Stimulated activated CD8-positive, alpha-beta memory T cell treated with anti-CD3 and anti-CD28 coated beads, Interleukin-7, amount 100 ng/mL, for 4 hours (primary cell): ENCODE results near the gene KRTAP10-12.
"Not testable (repeated sequence)": the region's sequence is repeated elsewhere in the genome, so short reads cannot be mapped to it uniquely, and the experiment has no call there.

Experiments used
- DNase-seq, 2 donors: peaks; one replicate each; pipeline ENCODE4 v3.0.0-alpha.2; 2020; ENCODE audit warnings: low read depth in 2 of 2

Gene KRTAP10-12

DNA sequence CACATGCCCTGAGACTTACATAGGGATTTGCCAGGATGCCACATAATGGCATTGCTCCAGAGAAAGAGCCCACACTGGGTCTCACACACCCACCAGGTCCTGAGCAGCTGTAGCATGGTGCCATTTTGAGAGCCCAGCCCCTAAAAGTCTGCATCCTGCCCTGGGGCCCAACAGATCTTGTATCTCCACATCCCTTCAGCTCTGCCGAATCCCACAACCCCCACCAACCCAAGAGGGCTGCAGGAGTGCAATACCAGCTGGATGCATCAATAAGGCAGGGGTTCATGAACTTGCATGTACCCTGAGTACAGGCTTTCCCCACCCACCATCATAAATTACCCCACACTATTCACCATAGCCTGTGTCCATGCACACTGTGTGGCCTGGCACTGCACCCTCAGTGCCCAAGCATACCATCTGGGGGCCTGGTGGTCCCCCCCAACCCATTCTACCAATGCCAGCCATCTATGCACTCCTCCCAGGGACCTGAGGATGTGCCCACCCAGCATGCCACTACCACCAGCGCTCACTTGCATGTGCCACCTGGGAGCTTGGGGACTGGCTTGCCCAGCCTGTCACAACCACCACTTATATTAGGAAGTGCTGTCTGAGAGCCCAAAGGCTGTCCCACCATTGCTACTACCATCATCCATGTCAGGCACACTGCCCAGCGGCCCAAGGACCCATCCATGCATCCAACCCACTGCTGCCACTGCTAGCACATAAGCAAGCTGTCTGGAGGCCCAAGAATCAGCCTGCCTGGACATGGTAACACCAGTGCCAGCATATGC is 26.1 kb upstream of the KRTAP10-12 start:
- no peak for DNase-seq

DNA sequence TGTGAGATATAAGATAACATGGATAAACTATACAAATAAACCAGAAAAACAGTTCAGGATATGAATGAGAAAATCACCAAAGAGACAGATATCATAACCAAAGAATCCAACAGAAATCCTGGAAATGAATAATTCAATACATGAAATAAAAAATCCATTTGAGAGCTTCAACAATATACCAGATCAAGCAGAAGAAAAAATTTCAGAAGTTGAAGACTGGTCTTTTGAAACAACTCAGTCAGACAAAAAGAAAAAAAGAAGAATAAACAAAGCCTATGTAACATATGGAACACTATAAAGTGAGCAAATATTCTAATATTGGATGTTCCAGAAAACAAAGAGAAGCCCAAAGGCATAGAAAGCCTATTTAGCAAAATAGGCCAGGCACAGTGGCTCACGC is 25.1 kb upstream of the KRTAP10-12 start:
- DNase-seq: no peak

DNA sequence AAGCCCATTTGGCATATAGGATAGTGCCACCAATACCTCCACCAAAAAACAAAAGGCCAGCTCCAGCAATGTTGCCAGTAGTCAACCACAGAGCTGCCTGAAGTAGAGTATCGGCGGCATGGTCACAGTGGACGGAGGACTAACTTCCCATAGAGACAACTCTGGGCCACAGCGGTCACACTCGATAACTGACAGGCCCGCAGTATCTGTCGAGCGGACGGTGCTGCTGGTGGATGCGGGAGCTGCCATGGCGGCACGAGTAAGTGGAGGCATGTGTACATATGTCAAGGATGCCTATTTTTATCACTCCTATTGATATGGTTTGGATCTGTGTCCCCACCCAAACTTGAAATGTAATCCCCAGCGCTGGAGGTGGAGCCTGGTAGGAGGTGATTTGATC is 19.1 kb upstream of the KRTAP10-12 start:
- no peak for DNase-seq

DNA sequence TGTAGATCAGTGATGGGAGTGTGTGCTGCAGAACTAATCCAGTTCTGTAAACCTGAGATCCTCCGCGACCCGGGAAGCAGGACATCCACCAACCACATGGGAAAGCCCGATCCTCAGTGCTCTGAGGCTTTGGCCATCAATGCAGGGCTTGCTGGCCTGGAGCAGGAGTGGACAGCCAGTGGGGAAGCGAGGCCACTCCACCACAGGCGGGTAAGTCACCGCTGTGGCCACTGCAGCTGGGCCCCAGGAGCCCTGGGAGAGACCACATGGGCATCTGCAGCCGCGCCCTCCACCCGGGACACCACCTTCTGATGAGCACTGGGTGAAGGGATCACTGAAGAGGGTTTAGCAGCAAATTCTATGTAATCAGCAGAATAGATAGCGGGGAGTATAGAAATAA is 15.8 kb upstream of the KRTAP10-12 start:
- no peak for DNase-seq

DNA sequence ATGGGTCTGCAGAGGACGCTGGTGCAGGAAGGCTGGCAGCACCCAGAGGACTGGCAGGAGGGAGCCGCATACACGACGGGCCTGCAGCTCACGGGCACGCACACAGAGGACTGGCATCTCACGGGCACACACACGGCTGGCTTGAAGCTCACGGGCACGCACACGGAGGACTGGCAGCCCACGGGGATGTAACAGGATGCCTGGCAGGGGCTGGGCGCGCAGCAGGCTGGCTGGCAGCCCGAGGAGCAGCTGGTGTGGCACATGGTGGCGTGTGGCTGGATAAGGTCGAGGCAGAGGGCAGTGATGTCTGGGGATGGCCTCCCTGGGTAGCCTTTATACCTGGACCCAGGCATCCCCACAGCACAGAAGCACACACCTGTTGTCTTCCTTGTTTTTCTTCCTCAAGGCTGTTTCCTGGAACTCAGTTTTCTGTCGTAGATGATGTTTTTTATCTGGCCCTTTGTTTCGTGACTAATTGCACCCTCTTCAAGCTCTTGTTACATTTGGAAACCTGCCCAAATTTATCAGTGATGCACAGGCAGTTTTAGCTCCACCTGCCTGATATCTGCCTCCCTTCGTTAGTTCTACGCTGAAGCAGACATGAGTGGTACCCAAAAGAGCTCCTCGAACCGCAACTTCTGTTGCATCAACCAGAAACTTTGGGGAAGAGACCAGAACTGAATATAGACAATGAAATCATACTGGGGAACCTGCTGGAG is 15.0 kb upstream of the KRTAP10-12 start, which contains the start of gene KRTAP12-1:
KRTAP12-1 (minus strand) TSS at position 303 of the 719 bp plus-strand sequence; CDS start at position 263, 40 bp downstream.
- no peak for DNase-seq

DNA sequence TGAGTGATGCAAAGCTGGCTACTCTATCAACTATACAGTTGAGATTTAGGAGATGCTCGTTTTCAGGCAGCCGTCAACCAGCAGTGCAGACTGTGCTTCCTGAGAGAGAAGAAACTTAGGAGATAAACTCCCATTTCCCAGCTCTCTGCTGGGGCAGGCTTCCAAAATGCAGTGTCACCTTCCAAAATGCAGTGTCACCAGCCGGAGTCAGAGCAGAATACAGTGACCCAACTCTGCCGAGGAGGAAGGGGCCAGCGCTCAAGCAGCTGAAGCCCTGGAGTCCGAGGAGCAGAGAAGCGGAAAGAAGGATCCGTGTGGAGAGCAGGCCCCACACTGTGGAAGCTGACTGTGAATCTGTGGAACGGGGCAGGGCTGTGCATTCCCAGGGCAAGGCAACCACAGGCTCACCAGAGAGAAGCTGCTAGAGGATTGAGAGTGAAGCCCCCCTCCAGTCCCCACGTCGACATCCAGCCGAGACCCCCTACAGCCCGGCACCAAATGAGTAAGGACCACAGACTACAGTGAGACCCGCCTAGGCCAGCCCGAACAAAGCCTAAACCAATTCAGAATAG is 14.3 kb upstream of the KRTAP10-12 start:
- no peak for DNase-seq

DNA sequence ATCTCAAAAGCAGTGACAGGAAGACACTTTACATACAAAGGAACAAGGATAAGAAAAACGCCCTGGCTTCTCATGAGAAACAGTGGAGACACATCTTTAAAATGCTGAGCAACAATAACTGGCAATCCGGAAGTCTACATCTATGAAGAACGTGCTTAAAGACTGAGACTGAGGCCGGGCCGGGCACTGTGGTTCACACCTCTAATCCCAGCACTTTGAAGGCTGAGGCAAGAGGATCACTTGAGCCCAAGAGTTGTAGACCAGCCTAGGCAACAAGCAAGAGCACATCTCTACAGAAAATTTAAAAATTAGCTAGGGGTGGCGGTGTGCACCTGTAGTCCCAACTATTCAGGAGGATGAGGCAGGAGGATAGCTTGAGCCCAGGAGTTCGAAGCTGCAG is 12.9 kb upstream of the KRTAP10-12 start:
- DNase-seq: no peak

DNA sequence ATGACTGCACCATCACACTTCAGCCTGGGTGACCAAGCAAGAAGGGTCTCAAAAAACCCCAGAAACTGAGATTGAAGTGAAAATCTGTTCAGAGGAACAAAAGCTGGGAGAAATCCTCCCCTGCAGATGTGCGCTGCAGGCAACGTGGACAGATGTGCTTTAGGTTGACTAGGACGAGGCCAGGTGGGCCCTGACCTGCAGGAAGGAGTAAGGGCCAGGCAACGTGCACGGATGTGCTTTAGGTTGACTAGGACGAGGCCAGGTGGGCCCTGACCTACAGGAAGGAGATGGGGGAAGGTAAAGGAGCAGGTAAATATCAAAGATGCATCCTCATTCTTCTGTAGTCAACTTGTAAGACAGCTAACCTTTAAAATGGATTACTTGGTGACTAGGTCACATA is 12.5 kb upstream of the KRTAP10-12 start:
- DNase-seq: no peak

DNA sequence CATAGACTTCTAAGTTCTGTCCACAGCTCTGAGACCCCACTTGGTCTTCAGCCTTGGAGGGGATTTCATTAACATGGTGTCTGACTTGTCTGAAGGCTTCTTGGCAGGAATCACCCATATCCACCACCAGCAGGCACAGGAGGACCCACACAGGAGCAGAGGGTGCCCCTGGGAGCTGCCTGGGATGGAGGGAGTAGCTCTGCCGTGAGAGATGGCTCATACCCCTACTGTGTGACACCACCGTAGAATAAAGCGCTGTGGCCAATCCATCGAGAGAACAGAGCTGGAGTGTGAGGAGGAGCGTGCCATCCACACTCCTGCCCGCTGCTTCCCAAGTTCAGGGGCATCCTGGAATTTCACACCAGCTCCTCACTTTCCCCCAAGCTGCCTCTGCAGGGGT is 11.9 kb upstream of the KRTAP10-12 start:
- DNase-seq: not testable (repeated sequence)

DNA sequence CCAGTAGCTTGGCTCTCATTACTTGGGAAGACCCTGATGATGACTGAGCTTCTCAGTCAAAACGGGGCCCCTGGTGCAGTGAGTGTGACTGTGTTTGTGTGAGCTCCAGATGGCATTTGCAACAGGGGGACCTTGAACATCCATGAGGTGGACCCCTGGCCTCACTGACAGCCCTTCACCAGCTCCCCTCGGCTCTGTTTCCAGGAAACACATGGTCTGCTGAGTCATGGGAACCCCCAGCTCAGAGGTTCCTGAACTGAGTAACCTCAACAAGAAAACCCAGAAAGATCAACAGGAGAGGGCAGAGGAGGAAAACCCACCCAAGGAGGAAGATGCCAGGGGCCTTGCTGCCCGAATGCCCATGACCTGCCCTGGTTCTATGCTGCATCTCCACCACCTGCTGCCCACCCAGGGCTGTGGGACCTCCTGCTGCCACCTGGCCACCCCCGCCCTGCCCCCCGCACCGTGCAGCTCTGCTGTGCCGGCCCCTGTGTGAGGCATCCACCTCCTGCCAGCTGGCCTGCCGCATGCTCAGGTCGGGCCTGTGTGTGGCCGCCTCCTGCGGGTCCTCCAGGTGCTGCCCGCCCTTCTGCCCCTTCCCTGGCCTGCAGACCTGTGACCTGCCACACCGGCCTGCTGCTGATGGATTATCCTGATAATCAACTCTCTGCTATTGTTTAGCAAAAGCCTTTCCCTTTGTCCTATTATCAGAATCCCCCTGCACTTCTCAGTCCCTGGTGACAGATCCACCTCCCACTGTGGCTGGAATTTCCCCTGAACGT is 10.8 kb upstream of the KRTAP10-12 start:
- no peak for DNase-seq

DNA sequence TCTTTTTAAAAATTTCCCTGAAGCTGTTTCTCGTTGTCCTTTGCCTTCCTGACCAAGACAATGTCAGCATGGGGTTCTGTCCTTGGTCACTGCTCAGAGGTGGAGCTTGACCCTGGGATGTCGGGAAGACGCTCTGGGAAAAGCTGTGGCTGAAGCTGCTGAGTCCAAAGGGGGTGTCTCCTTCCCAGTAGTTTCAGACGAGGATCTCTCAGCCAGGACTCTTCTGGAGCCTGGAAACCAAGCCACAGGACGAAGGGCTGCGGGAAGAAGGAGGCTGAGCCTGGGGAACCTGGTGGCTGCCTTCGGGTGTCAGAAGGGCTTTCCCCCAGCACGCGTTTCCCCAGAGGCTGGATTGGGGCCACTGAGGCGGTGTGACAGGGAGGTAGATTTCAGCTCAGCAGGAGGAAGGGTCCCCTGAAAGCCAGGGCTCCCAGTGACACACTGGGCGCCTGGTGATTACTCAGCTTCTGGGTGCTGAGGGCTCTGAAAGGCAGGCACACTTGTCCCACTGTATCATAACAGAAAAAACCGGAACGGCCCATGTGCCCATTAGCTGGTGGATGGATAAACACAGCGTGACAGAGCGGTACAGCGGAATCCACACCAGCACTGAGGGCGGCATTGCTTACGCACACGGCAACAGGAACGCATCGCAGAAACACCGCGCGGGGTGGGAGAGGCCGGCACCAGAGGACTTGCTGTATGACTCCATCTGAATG is 10.0 kb upstream of the KRTAP10-12 start:
- DNase-seq: no peak

DNA sequence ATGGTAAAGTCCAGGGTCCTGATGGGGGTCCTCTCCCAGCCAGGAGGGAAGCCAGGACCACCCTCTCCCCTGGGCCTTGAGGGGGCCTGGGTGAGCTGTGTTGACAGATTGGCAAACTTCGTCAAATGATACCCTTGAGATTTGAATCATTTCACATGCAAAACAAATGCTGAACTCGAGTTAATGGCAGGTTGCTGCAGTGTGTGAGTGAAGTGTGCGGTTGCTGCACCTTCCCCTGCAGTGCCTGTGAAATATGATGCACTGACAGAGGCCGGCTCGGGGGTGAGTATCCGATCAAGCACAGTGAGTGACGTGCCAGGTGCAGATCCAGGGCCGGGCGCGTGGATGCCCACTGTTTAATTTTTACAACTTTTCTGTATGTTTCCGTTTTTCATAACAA is 9.3 kb upstream of the KRTAP10-12 start:
- DNase-seq: no peak

DNA sequence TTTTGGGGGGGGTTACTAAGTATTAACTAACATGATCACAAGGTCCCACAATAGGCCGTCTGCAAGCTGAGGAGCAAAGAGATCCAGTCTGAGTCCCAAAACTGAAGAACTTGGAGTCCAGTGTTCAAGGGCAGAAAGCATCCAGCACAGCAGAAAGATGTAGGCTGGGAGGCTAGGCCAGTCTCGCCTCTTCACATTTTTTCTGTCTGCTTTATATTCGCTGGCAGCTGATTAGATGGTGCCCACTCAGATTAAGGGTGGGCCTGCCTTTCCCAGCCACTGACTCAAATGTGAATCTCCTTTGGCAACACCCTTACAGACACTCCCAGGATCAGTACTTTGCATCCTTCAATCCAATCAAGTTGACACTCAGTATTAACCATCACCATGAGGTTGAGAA is 7.2 kb upstream of the KRTAP10-12 start:
- DNase-seq: not testable (repeated sequence)

DNA sequence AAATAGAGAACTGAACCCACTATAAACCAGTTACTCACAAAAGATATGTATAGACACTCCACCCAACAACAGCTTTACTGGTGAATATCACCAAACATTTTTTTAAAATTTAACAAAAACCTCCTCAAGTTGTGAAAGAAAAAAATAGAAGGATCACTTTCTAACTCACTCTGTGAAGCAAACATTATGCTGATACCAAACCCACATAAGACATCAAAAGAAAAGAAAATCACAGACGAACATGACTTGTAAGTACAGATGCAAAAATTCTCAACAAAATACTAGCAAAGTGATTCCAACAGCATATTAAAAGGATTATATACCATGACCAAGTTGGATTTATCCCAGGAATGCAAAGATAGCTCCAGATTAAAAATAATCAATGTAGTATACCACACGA is 5.3 kb upstream of the KRTAP10-12 start:
- no peak for DNase-seq

DNA sequence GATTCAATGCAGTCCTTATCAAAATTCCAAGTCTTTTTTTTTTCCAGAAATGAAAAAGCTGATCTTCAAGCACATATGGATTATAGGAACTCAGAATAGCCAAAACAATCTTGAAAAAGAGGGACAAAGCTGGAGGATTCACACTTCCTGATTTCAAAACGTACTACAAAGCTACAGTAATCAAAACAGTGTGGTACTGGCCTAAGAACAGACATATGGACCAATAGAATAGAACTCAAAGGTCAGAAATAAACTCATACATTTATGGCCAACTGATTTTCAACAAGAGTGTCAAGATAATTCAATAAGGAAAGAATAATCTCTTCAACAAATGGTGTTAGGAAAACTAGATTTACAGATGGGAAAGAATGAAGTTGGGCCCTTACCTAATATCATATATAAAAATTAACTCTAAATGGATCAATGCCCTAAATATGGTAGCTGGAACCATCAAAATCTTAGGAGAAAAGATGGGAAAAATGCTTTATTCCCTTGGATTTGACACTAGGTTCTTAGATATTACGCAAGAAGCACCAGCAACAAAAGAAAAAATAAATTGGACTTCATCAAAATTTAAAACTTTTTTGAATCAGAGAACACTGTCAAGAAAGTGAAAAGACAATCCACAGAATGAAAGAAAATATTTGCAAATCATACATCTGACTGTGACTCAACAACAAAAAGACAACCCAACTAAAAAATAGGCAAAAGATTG is 4.0 kb upstream of the KRTAP10-12 start:
- no peak for DNase-seq

DNA sequence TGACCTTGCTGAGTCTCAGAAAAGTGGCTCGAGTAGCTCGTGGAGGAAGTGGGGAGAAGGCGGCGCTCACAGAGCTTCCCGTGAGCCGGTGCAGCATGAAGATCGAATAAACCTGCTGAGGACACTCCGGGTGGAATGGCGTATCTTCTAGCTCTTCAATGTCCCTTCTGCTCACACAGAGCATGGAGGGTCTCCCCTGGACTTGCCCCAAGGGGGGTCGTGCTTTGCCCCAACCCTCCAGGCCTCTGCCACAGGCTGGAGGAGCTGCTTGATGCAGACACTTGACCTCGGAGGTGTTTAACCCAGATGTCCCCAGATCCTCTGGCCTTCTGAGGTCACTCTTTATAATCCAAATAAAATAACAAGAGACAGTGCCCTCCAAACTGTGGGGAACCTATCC is 2.2 kb upstream of the KRTAP10-12 start:
- no peak for DNase-seq

DNA sequence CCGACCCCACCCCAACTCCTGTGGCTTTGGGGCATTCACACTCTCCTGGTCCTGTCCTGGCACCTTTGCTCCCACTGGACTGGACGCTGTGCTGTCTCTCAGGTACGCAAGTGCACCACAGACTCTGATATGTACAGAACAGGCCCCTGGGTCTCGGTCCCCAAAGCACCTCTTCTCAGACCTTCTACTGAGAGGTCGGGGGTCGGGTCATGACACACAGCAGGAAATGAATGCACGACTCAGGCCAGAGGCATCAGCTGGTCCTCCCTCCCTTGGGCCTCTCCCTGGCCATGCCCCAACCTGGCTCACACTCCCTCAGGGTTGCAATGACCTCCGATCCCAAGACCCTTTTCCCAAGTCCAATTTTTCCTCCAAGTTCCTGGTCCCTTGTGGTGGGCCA is 1.8 kb upstream of the KRTAP10-12 start:
- DNase-seq: no peak

DNA sequence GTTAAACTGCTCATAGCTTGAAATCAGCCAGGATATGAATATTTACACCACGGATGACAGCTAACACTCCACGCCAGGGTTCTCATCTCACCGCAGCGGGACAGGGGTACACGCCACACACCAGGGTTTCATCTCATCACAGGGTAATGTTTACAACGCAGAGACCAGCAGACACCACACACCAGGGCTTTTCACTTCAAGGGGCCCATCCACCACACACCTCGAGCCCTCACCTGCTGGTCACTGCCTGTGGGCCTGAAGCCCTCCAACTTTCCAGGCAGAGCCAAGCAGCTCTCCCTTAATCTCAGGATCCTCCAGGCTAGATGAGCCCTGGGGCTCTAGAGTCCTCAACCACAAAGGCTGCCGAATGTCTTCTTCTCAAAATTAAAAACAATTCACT is 1.3 kb upstream of the KRTAP10-12 start:
- DNase-seq: no peak

DNA sequence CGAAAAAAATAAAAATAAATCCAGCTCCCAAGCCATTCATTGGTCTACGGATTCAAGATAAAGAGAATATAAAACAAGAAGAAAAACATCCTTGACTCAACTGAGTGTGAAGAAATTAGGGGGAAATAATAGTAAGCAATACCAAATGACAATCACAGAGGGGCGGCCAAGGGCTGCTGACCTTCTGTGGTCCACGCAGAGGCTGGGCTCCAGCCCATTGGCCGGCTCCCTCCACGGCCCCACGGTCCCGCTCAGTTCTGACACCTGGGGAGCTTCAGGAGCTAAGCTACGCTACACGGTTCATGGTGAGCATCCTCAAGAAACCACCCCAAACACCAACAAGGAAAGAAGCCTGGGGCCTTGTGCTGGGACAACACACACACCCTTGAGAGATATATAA is 400 bp upstream of the KRTAP10-12 start:
- no peak for DNase-seq

DNA sequence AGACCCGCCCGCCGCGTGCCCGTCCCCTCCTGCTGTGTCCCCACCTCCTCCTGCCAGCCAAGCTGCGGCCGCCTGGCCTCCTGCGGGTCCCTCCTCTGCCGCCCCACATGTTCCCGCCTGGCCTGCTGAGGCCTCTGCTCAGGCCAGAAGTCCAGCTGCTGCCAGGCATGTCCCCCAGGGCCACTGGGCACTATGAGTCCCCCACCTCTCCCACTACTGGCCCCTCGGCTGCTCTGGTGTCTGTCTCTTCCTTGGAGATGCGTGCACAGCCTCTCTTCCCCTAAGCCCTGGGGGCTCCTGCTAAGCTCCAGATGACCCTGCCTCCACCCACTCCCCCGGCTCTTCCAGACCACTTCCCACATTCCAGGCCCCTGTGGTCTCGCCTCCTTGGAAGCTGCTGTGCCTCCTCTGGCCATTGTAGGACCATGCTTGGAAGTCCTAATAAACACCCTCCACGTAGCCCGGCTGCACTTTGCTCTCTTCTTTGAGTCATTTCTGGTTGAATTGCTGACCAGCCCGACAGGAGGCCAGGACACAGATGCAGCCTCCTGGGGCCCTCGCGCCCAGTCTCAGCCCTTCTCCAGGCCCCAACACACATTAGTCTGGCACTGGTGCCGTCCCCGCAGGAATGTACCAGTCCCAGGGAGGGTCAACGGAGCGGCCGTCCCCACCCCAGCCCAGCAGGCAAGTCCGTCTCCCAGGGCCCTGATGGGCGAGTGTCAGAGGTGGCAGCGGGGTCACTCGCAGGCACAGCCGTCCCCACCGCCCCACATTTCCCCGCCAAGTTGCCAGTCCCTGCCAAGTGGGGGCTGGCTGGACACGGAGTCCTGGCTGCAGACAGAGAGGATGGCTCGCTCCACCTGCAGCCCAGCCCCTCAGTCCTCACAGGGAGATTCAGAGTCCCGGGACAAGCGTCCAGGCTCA is 1.1 kb downstream of the KRTAP10-12 start:
- no peak for DNase-seq
